T-helper 1 cell (primary cell): Measurements from ENCODE around the gene EPB41L5.
"Not testable (repeated sequence)": the region's sequence is repeated elsewhere in the genome, so short reads cannot be mapped to it uniquely, and the experiment has no call there.

Experiments
- DNase-seq, 5 donors: peaks; one replicate each; pipeline ENCODE4 v3.0.0-alpha.2; 2012 to 2020

Gene EPB41L5

DNA sequence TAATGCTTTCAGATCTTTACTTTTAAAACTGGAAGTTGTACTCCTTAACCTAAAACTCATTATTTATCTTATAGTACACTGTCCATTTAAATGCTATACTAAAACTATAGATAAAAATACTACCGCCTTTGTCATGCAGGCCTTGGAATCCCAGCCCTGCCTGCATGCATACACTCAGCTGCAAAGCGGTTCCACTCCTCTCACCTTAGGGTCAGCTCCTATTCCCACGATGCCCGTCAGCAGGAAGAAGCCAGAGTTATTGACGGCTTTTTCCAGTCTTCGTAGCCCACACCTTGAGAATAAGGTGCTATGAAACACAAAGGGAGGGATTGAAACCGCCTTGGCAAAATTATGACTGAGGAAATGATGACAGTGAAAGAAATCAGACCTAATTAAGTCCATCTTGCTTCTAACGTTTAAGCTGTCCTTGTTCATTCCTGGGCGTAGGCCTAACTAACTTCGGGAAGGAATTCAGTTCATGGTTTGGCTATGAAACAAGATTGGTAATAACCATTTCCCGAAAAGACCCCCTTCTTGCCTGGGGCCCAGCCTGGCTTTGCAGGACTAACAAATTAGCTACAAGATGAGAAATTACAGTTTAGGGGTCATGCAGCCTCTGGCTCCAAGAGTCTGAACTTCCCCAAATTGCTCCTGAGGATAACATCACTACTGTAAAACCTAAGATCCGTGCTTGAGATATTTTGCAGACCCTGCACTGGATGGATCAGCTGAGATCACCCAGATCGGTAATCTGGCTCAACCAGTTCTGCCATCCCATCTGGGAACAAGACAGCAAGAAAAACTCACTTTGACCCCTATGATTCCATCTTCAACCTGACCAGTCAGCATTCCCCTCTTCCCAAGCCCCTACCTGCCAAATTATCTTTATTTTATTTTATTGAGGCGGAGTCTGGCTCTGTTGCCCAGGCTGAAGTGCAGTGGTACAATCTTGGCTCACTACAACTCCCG lies 17.1 kb downstream of the EPB41L5 start:
- DNase-seq, result no peak

DNA sequence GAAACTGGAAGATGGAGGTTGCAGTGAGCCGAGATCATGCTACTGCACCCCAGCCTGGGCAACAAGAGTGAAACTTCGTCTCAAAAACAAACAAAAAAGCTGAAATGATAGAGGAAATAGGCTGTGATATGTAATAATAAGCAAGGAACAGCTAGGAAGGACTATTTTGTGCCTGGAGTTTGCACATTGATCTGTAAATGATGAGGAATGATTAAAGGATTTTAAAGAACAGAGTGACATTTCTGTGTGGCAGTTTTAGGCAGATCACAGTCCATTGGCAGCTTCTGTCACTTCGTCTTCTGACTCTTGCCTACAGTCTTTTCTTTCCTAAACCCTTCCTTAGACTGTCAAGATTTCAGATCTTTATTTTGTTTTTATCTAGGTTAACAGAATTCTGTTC lies 19.4 kb downstream of the EPB41L5 start:
- DNase-seq, result no peak

DNA sequence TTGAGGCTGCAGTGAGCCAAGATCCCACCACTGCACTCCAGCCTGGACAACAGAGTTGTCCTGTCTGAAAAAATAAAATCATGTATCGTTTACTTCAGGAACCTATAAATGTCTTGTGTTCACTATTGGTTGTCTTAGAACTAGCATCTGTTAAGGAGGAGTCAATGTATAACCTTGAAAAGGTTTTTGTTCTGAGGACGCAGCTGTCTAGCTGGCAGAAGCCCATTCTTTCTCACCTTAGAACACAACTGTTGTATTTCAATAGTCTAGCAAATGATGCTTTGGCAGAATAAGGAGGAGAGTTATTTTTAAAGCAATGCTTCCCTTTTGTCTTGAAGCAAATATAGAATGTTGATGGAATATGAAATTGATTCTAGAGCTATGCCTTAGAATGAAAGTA lies 21.1 kb downstream of the EPB41L5 start:
- no peak for DNase-seq

DNA sequence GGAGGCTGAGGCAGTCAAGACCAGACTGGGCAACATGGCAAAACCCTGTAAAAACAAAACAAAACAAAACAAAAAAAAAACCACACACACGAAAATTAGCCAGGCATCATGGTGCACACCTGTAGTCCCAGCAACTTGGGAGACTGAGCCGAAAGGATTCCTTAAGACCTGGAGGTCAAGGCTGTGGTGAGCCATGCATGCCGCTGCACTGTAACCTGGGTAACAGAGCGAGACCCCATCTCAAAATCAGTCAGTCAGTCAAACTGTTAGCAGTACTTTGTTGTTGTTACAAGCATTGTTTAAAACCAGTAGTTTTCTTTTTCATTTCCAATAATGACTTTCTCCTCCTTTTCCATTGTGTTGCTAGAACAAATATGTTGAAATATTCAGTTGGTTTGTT lies 21.7 kb downstream of the EPB41L5 start:
- DNase-seq, result no peak

DNA sequence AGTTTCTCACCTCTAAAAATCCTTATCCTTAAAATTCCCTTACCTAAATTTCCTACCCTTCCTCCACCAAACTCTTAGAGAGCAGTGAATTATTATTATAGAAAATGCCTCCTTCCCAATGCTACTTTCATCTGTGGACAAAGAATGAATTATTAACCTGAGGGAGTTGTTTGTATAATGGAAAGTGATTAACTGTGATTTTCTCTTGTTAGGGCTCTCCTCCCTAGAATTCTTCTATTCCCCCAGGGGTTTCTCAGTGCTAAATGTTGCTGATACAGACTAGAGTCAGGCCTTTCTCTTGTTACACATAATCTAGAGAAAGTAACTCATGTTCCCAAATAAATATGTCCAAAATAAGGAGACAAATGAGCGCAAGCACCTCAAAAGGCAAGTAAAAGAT lies 23.3 kb downstream of the EPB41L5 start:
- DNase-seq, result no peak

DNA sequence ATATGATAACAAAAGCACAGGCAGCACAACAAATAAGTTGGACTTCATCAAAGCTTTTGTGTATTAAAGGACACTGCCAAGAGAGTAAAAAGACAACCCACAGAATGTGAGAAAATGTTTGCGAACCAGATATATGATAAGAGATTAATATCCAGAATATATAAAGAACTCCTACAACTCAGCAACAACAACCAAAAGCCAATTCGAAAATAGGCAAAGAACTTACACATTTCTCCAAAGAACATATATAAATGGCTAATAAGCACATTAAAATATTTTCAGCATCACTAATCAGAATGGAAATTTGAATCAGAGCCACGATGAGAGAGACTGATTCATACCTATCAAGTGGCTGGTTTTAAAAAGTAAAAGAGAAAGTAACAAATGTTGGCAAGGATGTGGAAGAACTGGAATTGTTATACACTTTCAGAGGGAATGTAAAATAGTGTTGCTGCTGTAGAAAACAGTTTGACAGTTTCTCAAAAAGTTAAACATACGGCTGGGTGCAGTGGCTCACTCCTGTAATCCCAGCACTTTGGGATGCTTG lies 25.2 kb downstream of the EPB41L5 start:
- no peak for DNase-seq

DNA sequence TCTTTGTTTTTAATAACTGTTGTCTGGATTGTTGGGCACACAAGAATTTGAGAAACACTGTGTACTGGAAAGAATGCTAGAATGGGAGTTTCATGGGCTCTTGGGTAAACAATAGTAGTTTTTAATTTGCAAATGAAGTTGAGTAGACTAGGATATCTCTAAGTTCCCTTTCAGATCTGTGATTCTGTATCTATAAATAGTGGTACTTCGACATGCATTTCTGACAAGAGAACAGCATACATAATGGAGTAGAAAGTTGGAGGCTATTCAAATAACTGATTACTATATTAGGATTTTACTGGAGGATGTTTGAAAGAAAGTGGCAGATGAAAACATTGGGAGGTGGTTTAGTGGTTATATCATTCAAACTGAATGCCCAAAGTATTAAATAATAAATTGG lies 29.5 kb downstream of the EPB41L5 start:
- DNase-seq, result no peak

DNA sequence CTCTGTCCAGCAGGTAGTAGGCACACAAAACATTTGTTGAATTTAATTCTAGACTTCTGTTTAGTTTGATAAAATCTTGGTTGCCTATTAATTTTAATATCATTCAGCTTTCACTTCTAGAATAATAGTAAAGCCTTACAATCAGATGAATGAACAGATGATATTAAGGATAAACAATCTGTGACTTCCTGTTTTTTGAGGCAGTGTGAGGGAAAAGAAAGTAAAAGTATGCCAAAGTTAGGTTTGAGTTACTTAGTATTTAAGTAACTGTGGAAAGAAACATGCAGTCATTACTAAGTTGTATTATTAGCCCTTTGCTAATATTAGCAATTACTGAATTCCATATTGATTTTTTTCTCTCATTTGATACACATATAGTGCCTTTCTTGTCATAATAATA lies 31.5 kb downstream of the EPB41L5 start:
- DNase-seq, result no peak

DNA sequence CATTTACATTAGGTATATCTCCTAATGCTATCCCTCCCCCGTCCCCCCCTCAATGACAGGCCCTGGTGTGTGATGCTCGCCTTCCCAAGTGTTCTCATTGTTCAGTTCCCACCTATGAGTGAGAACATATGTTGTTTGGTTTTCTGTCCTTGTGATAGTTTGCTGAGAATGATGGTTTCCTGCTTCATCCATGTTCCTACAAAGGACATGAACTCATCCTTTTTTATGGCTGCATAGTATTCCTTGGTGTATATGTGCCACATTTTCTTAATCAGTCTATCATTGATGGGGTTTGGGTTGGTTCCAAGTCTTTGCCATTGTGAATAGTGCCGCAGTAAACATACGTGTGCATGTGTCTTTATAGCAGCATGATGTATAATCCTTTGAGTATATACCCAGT lies 32.9 kb downstream of the EPB41L5 start:
- not testable (repeated sequence) for DNase-seq

DNA sequence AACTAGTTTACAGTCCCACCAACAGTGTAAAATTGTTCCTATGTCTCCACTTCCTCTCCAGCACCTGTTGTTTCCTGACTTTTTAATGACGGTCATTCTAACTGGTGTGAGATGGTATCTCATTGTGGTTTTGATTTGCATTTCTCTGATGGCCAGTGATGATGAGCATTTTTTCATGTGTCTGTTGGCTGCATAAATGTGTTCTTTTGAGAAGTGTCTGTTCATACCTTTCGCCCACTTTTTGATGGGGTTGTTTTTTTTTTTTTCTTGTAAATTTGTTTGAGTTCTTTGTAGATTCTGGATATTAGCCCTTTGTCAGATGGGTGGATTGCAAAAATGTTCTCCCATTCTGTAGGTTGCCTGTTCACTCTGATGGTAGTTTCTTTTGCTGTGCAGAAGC lies 33.4 kb downstream of the EPB41L5 start:
- not testable (repeated sequence) for DNase-seq

DNA sequence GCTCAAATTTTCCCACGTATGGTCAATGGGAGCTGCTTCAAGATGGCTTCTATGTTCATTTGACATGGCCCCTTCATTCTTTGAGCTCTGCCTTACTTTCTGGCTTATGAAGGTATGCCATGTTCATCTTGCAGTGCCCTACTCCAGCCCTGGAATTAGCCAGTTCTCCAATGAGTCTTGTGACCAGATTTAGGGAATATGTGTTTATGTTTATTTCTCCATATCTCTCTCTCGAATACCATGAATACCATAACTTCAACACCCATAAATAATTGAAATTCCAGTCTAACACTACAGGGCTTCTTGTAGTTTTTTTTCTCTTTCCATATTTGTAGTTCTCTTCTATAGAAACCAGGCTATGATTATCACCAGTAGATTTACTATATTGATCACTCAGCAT lies 39.7 kb downstream of the EPB41L5 start:
- DNase-seq, result no peak

DNA sequence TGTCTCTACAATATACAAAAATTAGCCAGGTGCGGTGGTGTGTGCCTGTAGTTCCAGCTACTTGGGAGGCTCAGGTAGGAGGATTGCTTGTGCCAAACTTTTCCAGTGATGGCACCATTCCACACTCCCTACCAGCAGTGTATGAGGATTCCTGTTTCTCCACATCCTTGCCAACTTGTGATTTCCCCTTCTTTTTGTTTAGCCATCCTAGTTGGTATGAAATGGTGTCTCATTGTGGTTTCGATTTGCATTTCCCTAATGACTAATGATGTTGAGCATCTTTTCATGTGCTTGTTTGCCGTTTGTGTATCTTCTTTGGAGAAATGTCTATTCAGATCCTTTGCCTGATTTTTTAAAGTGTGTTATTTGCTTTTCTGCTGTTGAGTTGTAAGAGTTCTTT lies 41.0 kb downstream of the EPB41L5 start:
- no peak for DNase-seq

DNA sequence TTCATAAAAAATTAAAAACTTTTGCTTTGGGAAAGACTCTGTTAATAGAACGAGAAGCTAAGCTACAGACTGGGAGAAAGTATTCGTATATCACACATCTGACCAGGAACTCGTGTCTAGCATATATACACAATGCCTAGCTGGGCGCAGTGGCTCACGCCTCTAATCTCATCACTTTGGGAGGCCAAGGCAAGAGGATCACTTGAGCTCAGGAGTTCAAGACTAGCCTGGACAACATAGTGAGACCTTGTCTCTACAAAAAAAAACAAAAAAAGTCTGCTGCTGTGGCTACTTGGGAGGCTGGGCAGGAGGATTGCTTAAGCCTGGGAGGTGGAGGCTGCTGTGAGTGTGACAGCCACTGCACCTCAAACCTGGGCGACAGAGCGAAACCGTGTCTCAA lies 46.6 kb downstream of the EPB41L5 start:
- no peak for DNase-seq

DNA sequence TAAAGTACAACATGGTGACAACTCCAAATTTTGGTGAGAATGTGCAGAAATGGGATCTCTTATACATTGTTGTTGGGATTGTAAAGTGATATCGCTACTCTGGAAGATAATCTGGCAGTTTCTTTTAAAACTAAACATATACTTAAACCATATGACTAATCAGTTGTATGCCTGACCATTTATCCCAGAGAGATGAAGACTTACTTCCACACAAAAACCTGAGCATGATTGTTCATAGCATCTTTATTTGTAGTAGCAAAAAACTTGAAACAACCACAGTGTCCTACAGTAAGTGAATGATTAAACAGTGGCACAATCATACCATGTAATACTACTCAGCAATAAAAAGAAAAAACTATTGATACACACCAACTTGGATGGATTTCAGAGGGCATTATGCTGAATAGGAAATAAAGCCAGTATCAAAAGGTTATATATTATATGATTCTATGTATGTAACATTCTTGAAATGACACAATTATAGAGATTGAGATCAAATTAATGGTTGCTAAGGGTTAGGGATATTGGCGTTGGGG lies 47.3 kb downstream of the EPB41L5 start:
- no peak for DNase-seq

DNA sequence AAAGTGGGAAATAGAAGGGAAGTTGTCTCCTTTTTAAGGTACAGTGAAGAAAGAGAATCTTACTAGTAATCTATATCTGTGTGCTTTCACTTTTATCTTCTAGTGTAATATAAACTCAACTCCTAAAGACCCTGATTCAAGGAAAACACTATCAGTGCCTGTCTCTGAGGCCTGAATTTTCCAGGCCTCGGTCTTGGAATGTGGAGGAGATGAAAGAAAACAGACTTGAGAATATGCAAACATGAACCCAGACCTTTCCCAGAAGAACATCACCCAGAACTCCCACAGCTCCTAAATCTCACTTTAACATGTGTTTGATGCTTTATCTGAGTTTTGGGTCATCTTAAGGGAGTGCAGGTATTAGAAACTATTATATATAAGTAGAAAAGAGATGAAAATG lies 51.8 kb downstream of the EPB41L5 start:
- no peak for DNase-seq

DNA sequence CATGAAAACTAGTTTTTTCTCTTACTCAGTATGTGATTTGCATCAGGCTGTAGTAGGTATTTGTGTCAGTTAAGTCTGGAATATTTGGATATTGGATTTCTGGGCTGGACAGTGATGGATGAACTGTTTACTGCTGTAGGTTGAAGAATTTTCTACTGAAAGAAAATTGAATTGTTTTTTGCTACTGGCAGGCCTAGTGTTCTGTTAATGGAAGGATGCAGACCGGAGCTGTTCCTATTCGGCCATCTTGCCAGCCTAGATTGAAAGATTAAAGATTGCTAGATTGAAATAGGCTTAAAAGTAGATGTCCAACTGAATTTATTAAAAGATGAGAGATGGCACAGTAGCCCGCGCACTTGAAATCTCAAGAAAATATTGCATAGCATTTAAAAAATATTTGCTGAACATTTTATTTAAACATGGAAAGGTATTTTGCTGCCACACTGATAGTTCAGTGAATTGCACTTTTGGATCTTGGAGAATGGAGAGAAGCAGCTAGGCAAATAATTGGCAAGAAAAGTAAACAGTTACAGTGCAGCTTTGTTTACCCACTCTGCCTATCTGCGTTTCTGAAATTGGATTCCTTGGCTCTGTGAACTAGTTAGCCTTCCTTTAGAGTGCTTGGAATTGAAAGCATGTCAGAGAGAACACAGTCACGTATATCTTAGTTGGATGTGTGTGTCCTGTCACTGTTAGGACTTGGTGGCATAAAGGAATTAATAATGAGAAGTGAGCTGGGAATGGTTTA lies 54.1 kb downstream of the EPB41L5 start:
- no peak for DNase-seq

DNA sequence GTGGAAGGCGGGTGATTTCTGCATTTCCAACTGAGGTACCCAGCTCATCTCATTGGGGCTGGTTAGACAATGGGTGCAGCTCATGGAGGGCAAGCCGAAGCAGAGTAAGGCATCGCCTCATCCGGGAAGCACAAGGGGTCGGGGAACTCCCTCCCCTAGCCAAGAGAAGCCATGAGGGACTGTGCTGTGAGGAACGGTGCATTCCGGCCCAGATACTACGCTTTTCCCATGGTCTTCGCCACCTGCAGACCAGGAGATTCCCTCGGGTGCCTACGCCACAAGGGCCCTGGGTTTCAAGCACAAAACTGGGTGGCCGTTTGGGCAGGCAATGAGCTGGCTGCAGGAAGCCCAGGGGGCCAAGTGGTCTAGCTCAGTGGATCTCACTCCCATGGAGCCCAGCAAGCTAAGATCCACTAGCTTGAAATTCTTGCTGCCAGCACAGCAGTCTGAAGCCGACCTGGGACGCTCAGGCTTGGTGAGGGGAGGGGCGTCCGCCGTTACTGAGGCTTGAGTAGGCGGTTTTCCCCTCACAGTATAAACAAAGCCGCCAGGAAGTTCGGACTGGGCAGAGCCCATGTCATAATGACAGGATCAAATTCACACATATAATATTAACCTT lies 55.3 kb downstream of the EPB41L5 start:
- DNase-seq, result not testable (repeated sequence)

DNA sequence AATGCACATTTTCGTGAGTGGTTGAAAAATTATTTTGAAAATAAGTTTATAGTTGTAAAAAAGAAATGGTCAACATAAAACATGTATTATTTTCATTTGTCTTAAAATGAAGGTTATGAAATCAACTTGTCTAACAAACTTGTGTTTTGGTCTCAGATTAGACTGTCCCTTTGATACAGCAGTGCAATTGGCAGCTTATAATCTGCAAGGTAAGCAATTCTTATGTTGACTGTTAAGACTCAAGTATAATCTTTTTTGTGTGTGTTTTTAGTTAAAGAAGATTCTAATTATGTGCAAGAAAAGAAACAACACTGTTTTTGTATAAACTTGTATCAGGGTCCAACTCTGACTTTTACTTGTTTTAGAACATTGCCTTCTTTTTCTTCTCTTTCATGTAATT lies 62.7 kb downstream of the EPB41L5 start:
- no peak for DNase-seq

DNA sequence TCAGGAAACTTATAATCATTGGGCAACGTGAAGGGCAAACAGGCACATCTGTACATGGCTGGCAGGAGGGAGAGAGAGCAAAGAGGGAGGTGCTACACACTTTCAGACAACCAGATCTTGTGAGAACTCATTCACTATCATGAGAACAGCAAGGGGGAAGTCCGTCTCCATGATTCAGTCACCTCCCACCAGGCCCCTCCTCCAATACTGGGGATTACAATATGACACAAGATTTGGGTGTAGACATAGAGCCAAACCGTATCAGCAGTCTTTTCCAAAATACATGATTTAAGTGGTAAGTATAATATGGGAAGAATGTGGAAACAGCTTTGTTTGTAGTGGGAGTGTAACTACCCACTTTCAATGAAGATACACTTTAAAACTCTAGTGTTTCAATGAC lies 65.0 kb downstream of the EPB41L5 start:
- no peak for DNase-seq

DNA sequence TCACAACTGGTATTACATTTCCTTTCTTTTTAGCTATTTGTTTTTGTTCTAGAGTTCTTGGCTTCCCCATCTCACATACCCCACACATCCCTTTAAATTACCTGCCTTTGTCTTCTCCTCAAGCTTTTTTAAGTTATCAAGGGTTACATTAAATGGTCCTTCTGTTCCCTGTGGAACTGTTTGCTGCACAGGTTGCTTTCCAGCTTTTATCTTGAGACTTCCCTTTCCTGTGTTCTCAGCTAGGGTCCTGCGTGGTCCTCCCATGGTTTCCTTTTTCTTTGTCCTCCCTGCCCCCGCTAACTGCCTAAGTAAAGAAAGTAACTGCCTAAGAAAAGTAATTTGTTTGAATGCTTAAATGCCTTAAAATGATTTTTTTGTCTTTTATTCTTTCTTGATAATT lies 66.8 kb downstream of the EPB41L5 start:
- DNase-seq, result no peak

DNA sequence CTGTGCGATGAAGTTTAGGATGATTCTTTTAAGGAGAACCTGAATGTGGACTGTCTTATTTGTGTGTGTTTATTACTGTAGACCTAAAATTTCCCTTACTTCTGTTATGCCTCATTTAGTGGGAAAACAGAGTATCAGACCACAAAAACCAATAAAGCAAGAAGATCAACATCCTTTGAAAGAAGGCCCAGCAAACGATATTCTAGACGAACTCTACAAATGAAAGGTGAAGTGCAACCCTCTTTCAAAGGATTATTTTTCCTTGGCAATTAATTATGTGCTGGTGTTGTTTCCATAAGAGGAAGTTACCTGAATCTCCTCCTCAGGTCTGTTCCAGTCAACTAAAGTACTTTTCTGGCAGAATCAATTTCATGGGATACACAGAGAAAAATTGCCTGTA lies 78.6 kb downstream of the EPB41L5 start:
- DNase-seq, result no peak

DNA sequence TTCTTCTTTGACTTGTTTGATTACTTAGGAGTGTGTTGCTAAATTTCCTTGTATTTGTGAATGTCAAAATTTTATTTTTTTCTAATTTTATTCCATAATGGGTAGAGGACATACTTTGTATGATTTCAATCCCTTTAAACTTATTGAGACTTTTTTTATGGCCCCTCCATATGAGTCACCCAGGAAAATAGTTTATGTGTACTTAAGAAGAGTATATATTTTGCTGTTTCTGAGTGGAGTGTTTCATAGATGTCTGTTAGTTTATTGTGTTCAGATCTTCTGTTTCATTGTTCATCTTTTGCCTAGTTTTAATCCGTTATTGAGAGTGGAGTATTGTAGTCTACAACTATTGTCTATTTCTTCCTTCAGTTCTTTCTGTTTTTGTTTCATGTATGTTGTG lies 81.9 kb downstream of the EPB41L5 start:
- no peak for DNase-seq

DNA sequence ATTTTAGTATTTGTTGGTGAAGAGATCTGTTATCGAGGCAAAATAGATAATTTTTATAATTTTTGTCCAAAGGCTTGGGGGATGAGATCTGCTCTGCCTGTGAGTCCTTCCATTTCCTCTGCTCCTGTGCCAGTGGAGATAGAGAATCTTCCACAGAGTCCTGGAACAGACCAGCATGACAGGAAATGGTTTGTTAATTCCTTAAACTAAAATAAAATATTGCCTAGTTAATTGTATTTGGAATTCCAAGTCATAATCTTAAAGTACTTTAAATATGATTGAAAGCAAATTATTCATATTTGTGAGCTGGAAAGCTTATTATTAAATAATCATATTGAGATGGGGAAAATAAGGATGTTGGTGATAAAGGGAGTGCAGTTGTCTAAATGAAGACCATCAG lies 87.8 kb downstream of the EPB41L5 start:
- no peak for DNase-seq
